GM21515 (cell line): Measurements from ENCODE around the gene TRPC4.
"Not testable (repeated sequence)": the region's sequence is repeated elsewhere in the genome, so short reads cannot be mapped to it uniquely, and the experiment has no call there.

Experiments
- ATAC-seq: cut with Tn5 transposase; IDR thresholded peaks from one replicate; pipeline ENCODE4 v1.9.1; 2021; ENCODE audit not compliant: unreplicated experiment

The TRPC4 gene

GRCh38 chr13:37613236-37613635 lies 256.3 kb downstream of the TRPC4 start:
- ATAC-seq, result no peak

GRCh38 chr13:37608750-37609339 lies 260.7 kb downstream of the TRPC4 start:
- no peak for ATAC-seq

GRCh38 chr13:37602733-37603381 lies 266.7 kb downstream of the TRPC4 start:
- ATAC-seq, result no peak

- ATAC-seq, result no peak
These were observed 267.7 kb downstream of the TRPC4 start for GRCh38 chr13:37601648-37602440.

- no peak for ATAC-seq
These were observed 270.1 kb downstream of the TRPC4 start for GRCh38 chr13:37599519-37599918.

- ATAC-seq, result no peak
These were observed 271.0 kb downstream of the TRPC4 start, which contains the start of gene POSTN for GRCh38 chr13:37598597-37598996. POSTN (minus strand) TSS chr13:37598768; CDS start chr13:37598726, 42 bp downstream.

GRCh38 chr13:37597477-37598025 lies 272.0 kb downstream of the TRPC4 start:
- no peak for ATAC-seq

GRCh38 chr13:37596805-37597204 lies 272.8 kb downstream of the TRPC4 start:
- no peak for ATAC-seq

GRCh38 chr13:37595162-37595561 lies 274.4 kb downstream of the TRPC4 start:
- ATAC-seq, result no peak

GRCh38 chr13:37594550-37594949 lies 275.0 kb downstream of the TRPC4 start:
- ATAC-seq, result no peak

GRCh38 chr13:37589381-37589780 lies 280.2 kb downstream of the TRPC4 start:
- not testable (repeated sequence) for ATAC-seq

GRCh38 chr13:37587236-37587635 lies 282.3 kb downstream of the TRPC4 start:
- ATAC-seq, result no peak
